Measurements from ENCODE around the gene C6orf47. TPM values are rescaled to one million over a fixed set of nuclear protein-coding genes. Genes with fewer than 3 reads are reported as not detected.

The C6orf47 gene
- total and polyA plus RNA-seq, 2 experiments from 2014 or later, result 24.5 to 29.2 TPM

DNA sequence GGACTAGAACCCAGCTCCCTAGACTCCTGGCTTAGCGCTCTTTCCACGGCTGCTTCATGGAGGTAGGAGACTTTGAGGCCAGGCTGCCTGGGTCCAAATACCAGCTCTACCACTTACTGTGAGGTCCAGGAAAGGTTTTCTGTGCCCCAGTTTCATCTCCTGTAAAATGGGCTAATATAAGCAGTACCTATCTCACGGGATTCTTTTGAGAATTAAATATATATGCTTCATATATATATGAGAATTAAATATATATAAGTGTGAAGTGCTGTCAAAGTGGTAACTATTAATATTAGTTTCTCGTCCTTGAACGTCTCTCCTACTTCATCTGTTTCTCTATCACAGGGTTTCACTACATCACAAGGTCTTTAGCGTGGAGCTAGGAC lies 30.5 kb upstream of the C6orf47 start:
- H3K4me1 ChIP-seq (ENCODE audit: low read depth), result no peaks in the 10 kb centered on the region
- peaks cover 50% of the 10 kb centered on the region for H3K36me3 ChIP-seq
- no peak overlapping the region for H3K27ac ChIP-seq
- H3K9me3 ChIP-seq (ENCODE audit: low read depth), result no peaks in the 10 kb centered on the region
- no peak for DNase-seq (ENCODE audit: low read depth in 1 of 2, low spot score in 1 of 2)
- no peaks in the 10 kb centered on the region for H3K27me3 ChIP-seq
- TF ChIP-seq, protein P1, sequence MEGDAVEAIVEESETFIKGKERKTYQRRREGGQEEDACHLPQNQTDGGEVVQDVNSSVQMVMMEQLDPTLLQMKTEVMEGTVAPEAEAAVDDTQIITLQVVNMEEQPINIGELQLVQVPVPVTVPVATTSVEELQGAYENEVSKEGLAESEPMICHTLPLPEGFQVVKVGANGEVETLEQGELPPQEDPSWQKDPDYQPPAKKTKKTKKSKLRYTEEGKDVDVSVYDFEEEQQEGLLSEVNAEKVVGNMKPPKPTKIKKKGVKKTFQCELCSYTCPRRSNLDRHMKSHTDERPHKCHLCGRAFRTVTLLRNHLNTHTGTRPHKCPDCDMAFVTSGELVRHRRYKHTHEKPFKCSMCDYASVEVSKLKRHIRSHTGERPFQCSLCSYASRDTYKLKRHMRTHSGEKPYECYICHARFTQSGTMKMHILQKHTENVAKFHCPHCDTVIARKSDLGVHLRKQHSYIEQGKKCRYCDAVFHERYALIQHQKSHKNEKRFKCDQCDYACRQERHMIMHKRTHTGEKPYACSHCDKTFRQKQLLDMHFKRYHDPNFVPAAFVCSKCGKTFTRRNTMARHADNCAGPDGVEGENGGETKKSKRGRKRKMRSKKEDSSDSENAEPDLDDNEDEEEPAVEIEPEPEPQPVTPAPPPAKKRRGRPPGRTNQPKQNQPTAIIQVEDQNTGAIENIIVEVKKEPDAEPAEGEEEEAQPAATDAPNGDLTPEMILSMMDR (IDR thresholded peaks at IDR 0.05; ENCODE audit: low read depth, low read length), result no peak
- no peak overlapping the region for H3K4me3 ChIP-seq

DNA sequence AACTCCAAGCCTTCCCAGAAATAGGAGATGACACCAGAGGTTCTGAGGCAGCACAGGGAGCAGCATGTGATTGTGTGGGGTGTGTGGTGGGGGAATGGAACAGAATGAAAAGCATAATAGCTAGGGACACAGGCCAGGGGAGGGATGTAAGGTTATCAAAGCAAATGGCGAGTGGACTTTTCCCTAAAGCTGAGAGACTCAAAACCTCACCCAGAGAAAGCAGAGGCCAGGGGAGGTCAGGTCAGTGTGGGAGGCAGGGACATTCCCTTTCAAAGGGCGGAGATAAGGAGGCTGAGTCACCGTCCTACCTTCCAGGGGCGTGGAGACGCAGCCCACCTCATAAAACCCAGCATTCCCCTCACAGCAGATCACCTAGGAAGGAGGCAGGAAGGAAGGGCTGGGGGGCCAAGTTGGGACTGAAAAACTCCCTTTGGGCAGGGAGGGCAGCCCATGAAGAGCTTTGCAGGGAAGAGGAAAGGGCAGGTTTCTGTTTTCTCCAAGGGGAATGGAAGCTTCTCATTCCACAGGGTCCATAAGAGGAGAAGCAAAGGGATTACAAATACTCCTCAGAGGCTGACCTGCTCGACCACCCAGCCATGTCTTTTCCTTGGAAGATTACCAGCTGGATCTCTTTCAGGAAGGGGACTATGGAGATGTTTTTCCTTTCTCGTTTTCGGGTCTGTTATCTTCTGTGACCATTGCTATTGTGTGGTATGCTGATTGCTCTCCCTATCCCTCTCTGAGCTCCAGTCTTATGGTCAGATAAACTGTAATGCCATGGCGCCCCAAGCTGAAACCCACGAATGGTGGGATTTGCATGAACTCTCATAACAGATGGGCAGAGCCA lies 29.9 kb upstream of the C6orf47 start:
- TF ChIP-seq, protein P1 (IDR thresholded peaks at IDR 0.05; ENCODE audit: low read depth, low read length), result no peak
- H3K27ac ChIP-seq, result no peak overlapping the region
- H3K4me3 ChIP-seq, result no peak overlapping the region
- peaks cover 54% of the 10 kb centered on the region for H3K36me3 ChIP-seq
- no peaks in the 10 kb centered on the region for H3K9me3 ChIP-seq (ENCODE audit: low read depth)
- no peaks in the 10 kb centered on the region for H3K27me3 ChIP-seq
- H3K4me1 ChIP-seq (ENCODE audit: low read depth), result no peaks in the 10 kb centered on the region
- DNase-seq (ENCODE audit: low read depth in 1 of 2, low spot score in 1 of 2), result peak in 1 of 2 donors; percentile 22

DNA sequence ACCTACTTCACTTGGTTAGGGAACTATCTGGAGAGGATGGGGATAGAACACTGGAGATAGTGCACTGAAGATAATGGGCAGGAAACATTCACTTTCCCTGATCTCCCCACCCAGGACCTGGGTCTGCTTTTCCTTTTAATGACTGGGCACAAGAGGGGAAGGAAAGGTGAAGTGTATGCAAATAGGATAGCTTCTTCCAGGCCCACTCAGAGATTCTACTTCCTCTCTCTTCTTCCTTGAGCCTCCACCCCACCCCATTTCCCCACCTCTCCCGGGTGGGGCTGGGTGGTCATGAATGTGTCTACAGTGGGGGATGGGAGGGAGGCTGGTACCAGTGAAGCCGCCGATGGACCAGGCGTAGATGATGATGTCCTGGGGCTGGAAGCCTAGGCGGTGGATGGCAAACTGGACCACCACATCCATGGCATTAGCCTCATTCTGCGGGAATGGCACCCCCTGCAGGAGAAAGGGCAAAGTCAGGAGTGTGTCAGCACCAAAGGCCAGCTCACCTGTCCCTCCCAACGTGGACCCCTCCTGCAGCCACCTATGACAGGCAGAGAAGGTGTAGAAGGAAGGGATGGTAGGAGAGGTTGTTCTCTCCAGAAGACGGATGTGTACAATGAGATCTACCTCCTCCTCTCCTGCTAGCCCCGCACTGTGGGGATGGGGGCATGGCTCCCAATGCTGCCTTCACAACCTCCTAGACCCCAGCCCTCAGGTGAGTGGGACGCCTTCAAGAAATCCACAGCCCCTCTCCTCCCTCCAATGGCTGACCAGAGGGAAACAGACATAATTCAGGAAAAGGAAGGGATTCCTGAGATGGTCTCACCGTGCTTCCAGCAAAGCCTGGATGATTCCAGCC lies 28.9 kb upstream of the C6orf47 start:
- TF ChIP-seq, protein P1 (IDR thresholded peaks at IDR 0.05; ENCODE audit: low read depth, low read length), result peak; percentile 39
- no peak for DNase-seq (ENCODE audit: low read depth in 1 of 2, low spot score in 1 of 2)
- H3K36me3 ChIP-seq, result peaks cover 47% of the 10 kb centered on the region

DNA sequence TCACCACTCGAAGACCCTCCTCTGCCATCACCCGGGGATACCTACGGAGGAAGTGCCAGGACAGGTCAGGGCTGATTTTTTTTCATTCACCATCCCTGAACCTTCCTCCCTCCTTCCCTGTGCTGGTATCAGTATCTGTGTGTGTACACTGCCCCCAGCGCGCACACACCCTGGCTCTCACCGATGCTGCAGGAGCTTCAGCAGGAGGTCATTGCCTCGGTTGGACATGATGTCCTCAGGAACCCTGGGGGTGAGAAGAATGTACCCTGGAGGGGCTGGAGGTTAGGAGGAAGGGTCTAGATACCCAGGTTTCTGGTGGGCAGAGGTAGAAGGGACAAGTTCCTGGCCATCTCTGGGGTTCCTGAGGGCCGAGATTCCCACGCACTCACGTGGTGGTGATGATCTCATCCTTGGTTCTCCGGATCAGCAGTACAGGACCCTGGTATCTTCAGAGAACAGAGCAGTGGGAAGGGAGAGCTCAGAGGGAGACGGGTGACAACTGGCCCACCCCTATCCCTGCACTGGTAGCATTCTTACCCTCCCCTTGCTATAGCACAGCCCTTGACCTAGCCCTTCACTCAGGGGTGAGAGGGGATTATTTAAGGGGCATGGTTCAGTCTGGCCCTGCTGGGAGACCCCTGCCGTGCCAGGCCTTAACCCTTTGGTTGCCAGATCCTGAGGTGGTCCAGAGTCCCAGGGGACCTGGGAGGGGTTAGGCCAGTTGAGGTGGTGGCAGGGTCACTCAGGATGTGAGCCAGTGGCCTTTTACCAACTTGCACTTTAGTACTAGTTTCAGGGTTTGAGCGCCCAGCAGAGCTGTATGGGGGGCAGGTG lies 27.5 kb upstream of the C6orf47 start:
- Histone ChIP-seq H3K27ac (no peak overlapping the region), H3K27me3 (no peaks in the 10 kb centered on the region), H3K4me3 (no peak overlapping the region), H3K4me1 (ENCODE audit: low read depth) (no peaks in the 10 kb centered on the region), H3K36me3 (peaks cover 46% of the 10 kb centered on the region), H3K9me3 (ENCODE audit: low read depth) (no peaks in the 10 kb centered on the region)
- DNase-seq (ENCODE audit: low read depth in 1 of 2, low spot score in 1 of 2), result no peak
- TF ChIP-seq, protein P1 (IDR thresholded peaks at IDR 0.05; ENCODE audit: low read depth, low read length), result no peak

More for the DNA sequence above, 28.9 kb upstream of the C6orf47 start:
- Histone ChIP-seq H3K27me3 (no peaks in the 10 kb centered on the region), H3K4me1 (ENCODE audit: low read depth) (no peaks in the 10 kb centered on the region), H3K27ac (no peak overlapping the region), H3K4me3 (no peak overlapping the region), H3K9me3 (ENCODE audit: low read depth) (no peaks in the 10 kb centered on the region)

DNA sequence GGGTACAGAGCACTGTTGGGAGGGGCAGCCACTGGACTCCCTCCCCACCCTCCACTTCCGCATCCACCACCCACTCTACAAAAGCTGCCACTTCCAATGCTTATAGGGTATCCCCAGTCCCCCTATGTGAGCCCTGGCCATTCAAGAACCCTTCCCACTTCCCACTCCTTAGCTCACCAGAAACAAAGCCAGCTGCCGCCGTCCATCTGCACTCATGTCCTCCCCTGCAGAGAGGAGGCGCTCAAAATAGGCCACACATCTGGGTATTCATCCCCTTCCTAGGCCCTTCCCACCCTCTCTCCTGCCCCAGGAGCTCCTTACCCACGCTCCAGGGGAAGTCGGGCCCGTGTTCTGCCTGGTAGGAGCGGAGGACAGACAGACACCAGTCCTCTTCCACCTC lies 26.7 kb upstream of the C6orf47 start:
- no peaks in the 10 kb centered on the region for H3K4me1 ChIP-seq (ENCODE audit: low read depth)
- H3K27ac ChIP-seq, result no peak overlapping the region
- H3K9me3 ChIP-seq (ENCODE audit: low read depth), result no peaks in the 10 kb centered on the region
- DNase-seq (ENCODE audit: low read depth in 1 of 2, low spot score in 1 of 2), result no peak
- TF ChIP-seq, protein P1 (IDR thresholded peaks at IDR 0.05; ENCODE audit: low read depth, low read length), result no peak
- H3K27me3 ChIP-seq, result peaks cover under 1% of the 10 kb centered on the region
- no peak overlapping the region for H3K4me3 ChIP-seq
- peaks cover 40% of the 10 kb centered on the region for H3K36me3 ChIP-seq

Data from cardiac muscle cell (in vitro differentiated cells and primary cell).